Posterior vena cava (tissue), 2 donors: ENCODE results near the gene EME2. TPM values are rescaled to one million over a fixed set of nuclear protein-coding genes. Genes with fewer than 3 reads are reported as not detected.
"Not testable (repeated sequence)": the region's sequence is repeated elsewhere in the genome, so short reads cannot be mapped to it uniquely, and the experiment has no call there.

ENCODE experiments used
- DNase-seq: peaks from one replicate; pipeline ENCODE4 v3.0.0-alpha.2; 2020; ENCODE audit warnings: low spot score
- intact Hi-C, 2 donors: fragments of 100-400 bp; cut with DNase I; formaldehyde crosslinking; loops; one replicate each; pipeline versions ENCODE4 v1.14.1 to v1.14.2; 2022 to 2023
- total RNA-seq, 2 donors: library from RNA; stranded (reverse); fragmentation: NEBNext Ultra II Directional; extraction: Animal tissue kit (Norgen Biotek cat#: 25700); gene quantifications; one replicate each; pipeline ENCODE4 v1.2.1, GENCODE V29; 2021
- donor health status: DM: yes; HTN: yes; CAD: no.
- donor health status: DM: yes; HTN: yes; CAD: no.

Gene EME2
- total RNA-seq, 2 donors from 2014 or later, result 10.2 to 12.0 TPM

DNA sequence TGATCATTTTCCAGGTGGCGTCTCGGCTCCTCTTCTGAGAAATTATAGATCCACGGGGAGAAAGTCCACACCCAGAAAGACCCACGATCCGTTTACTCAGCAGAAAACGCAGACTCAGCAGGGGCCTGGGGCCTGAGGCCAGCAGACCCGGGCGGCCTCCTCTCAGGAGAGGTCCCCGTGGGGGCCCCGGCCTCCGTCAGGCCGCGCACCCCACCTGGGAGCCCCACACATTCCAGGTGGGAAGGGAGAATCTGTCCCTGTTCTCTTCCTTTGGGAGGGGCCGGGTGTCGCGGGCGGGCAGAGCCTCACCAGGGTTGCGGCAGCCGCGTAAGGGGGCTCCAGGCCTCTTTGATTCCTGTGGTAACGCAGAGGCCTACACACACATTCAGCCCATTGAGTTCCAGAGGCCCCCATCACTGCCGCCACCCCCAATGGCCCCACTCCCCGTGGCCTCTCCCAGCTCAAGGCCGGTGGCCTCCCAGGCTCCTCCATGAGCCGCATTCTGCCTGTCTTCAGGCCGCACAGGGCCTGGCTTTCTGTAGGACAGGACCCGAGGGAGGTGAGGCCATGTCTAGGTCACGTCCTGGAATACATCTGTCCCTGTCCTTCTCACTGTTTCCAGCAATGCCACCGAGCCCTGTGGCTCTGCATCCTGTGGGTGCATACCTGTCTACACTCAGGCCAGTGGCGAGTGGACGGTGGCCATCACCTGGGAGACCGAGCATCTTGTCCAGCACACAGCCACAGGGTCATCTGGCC is 22.5 kb downstream of the EME2 start:
- no peak for DNase-seq

DNA sequence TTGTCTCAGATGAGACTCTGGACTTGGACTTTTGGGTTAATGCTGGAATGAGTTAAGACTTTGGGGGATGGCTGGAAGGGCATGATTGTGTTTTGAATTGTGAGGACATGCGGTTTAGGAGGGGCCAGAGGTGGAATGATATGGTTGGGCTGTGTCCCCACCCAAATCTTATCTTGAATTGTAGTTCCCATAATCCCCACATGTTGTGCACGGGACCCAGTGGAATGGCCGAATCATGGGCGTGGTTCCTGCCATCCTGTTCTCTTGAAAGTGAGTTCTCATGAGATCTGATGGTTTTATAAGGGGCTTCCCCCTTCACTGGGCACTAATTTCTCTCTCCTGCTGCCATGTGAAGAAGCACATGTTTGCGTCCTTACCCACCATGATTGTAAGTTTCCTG is 26.7 kb downstream of the EME2 start:
- intact Hi-C loops, DNase-seq: not testable (repeated sequence)

More for the DNA sequence above, 22.5 kb downstream of the EME2 start:
- intact Hi-C loops, result no loop called here

GRCh38 chr16:1800701-1801100 is 28.1 kb downstream of the EME2 start:
- intact Hi-C loops, result no loop called here
- no peak for DNase-seq

- intact Hi-C loops, result no loop called here
- DNase-seq, result no peak
Observed at GRCh38 chr16:1807626-1808025, 35.0 kb downstream of the EME2 start.

DNA sequence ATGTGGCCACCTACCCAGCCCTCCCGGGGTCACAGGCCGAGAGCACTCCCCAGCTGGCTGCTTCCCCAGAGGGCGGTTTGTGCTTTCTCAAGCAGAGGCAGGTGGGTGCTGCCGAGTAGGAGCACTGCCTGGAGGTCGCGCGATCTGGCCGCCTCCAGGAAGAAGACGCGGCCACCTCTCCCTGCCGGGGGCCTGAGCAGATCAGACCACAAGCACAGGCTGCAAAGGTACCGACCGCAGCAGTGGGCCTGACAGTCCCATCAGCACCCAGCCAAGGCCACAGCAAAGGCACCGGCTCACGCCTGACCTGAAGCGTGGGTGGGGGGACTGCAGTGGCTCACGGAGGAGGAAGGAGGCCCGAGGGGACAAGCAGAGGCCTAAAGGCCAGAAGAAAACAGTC is 36.1 kb downstream of the EME2 start:
- no peak for DNase-seq
- intact Hi-C loops, result no loop called here

GRCh38 chr16:1809281-1809801 is 36.7 kb downstream of the EME2 start:
- DNase-seq, result no peak

GRCh38 chr16:1810106-1810505 is 37.5 kb downstream of the EME2 start:
- DNase-seq, result no peak
- intact Hi-C loops, result loop anchor here in 1 of 2 donors (5.0 kb wide), 1 partner anchor 48 kb away; no protein-coding TSS in a partner anchor

More at GRCh38 chr16:1809281-1809801, 36.7 kb downstream of the EME2 start:
- intact Hi-C loops, result no loop called here

DNA sequence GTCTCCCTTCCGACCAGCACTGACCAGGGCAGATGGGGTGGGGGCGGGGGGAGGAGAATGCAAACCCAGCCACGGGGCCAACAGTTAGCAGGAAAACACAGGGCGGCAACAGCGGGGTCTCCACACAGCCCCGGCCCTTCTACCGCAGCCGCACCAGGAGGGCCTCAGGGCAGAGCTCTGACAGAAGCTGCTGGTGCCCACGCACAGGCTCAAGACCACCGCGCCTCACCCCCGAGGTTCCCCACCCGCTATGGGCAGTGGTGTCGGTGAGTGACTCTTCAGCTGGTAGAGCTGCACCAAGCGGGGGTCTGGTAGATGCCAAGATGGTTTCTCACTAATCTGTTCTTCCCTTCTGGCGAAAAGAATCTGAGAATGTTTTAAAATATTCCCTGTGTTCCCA is 37.9 kb downstream of the EME2 start:
- intact Hi-C loops, result loop anchor here in 1 of 2 donors (5.0 kb wide), 1 partner anchor 48 kb away; no protein-coding TSS in a partner anchor
- DNase-seq, result no peak

DNA sequence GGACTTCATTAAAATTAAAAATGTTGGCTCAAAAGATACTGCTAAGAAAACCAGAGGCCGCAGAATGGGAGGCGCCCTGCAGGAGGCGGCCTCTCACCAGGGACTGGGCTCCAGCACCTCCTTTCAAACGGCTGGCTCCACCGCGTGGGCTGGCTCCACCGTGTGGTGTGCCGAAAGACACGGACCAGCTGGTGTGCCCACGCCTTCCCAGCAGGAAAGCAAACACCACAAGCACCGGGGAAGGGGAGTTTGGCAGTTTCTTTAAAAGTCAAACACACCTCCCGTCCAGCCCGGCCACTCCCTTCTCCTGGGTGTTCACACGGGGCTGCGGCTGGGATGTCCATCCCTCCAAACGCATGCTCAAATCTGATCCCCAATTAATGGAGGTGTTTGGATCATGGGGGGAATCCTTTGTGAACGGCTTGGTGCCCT is 40.1 kb downstream of the EME2 start:
- intact Hi-C loops, result loop anchor here in 1 of 2 donors (5.0 kb wide), 1 partner anchor 50 kb away; no protein-coding TSS in a partner anchor
- DNase-seq, result peak; percentile 79

DNA sequence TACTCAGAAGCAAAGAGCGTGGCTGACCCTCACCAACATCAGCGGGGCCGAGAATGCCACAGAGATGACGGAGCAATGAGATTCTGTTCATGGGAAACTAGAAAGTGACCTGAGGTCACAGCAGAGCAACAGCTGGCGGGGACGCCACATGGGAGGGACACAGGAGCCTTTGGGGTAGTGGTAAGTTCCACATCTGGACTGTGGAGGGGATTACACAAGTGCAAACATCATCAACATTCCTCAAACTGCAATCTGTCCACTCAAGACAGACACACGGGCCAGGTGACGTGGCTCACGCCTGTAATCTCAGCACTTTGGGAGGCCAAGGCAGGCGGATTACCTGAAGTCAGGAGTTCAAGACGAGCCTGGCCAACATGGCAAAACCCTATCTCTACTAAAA is 42.9 kb downstream of the EME2 start:
- intact Hi-C loops, result no loop called here
- DNase-seq, result no peak

- peak; percentile 73 for DNase-seq
Observed at GRCh38 chr16:1816396-1817275, 44.0 kb downstream of the EME2 start.

DNA sequence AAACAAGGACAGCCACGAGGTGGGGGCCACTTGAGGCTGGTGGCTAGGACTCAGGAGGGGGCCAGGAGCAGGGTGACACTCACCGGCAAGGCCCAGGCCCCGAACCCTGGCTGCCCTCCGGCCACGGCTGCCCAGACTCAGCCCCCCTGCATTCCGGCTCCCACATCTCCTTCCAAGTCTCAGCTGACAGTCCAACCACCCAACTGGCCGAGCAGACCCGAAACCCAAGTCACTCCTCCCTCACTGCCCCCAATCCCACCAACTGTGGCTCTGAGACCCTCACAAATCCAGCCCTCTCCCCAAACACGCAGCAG is 44.6 kb downstream of the EME2 start:
- peak; percentile 64 for DNase-seq
- intact Hi-C loops, result loop anchor here in 1 of 2 donors (2.0 kb wide), 1 partner anchor 420 kb away; the partner anchor contains the start of gene DNASE1L2

More at GRCh38 chr16:1816396-1817275, 44.0 kb downstream of the EME2 start:
- intact Hi-C loops, result loop anchor here in 1 of 2 donors (2.0 kb wide), 1 partner anchor 420 kb away; the partner anchor contains the start of gene DNASE1L2

DNA sequence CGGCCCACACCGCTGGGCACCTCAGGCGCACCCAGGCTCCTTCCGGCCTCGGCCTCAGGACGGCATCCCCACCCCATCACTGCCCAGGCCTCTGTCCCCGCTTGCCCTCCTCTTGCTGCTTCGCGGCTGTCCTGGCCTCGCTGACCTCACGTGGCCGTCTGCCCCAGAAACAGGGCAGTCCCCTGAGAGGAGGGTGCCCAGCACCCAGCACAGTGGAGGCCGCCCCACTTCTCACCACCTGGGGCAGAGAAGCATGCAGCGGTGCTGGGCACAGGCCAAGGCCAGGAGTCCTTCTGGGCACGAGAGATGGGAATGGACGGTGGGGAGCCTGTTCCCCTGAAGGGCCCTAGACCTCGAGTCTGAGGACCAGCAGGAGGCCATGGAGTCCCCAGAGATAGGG is 45.1 kb downstream of the EME2 start:
- intact Hi-C loops, result loop anchor here in 1 of 2 donors (2.0 kb wide), 1 partner anchor 419 kb away; the partner anchor contains the start of gene DNASE1L2
- DNase-seq, result peak; percentile 72

DNA sequence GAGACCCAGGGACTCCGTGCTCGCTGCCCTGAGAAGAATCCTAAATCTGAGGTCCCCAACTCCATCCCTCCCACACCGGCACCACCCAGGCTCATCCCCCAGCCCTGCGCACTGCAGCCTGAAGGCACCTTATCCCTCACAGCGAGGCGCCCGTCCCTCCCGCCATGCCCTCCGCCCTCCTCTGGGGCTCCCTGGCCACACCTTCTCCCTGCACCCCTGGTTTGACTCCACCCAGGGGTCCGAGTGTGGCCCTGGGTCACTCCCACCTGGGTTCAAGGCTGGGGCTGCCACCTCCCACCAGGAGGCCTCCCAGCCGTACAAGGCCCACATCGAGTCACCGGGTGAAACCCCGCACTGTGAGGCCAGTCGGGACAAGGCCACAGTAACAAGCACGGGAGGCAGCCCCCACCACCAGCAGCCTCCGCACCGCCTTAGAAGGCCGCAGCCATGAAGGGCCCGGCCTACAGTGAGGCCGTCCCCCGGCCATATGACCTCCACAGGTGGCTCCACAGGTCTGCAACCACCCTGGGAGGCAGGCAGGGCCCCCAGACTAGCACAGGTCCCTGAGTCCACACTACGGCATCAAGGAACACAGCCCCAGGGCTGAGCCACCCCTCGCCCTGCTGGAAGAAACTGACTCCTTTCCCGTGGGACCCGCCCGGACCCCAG is 45.7 kb downstream of the EME2 start:
- DNase-seq, result peak; percentile 66
- intact Hi-C loops, result no loop called here

GRCh38 chr16:1818873-1819525 is 46.4 kb downstream of the EME2 start:
- intact Hi-C loops, result no loop called here
- peak; percentile 60 for DNase-seq

DNA sequence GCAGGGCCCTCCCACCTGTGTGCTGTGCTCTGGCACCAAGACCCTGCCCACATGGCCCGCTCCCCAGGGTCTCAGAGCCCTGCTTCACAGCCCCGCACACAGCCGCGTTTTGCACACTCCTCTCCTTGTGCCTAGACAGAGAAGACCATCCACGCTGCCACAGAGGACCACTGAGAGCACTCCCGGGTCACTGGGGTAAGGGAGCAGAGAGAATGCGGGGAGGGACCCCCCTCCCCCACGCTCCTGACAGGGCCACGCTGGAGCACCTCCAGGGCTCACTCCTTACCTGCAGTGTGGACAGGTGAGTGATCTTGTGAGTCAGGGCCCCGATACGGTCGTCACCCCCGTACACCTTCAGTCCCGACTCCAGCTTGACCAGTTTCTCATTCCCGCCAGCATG is 47.0 kb downstream of the EME2 start:
- intact Hi-C loops, result loop anchor here in 1 of 2 donors (10.0 kb wide), 1 partner anchor 1765 kb away; no protein-coding TSS in a partner anchor
- peak; percentile 74 for DNase-seq

DNA sequence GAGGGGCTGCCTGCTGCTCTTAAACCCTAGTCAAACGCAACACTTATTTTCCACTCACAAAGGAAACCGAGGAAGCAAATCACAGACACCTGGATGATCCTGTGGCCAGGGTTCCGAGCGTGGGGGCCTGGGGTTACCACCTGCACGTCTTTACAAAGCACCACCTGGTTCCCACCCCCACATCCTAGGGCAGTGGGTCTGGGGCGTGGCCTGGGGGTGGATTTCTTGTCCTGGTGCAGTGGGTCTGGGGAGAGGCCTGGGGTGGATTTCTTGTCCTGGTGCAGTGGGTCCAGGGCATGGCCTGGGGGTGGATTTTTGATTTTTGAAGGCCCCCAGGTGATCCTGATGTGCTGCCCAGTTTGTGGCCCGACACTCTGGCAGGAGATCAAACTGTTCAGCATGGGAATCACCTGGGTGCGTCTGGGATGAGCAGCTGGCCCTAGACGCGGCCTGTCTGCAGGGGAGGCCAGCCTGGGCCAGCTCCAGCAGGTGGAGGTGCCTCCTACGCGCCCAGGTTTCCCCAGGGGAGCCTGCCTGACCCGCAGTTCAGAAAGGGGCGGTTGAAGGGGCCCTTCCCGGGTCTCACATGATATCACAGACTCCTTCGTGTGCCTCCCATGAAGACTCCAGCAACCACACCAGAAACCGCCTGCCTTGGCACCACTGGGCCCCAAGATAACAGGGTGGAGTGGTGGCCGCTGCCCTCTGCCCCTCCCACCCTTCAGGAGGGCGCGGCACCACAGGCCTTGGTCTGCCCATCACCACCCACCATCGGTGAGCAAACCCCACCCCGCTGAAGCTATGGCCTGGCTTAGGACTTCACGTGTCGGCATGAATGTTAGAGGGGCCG is 47.7 kb downstream of the EME2 start:
- peak; percentile 64 for DNase-seq
- intact Hi-C loops, result loop anchor here in 1 of 2 donors (10.0 kb wide), 1 partner anchor 1764 kb away; no protein-coding TSS in a partner anchor

GRCh38 chr16:1820946-1821290 is 48.3 kb downstream of the EME2 start:
- DNase-seq, result peak; percentile 73
- intact Hi-C loops, result loop anchor here in 1 of 2 donors (10.0 kb wide), 1 partner anchor 1764 kb away; no protein-coding TSS in a partner anchor
